ENCODE measurements around the gene LSAMP.

The LSAMP gene

DNA sequence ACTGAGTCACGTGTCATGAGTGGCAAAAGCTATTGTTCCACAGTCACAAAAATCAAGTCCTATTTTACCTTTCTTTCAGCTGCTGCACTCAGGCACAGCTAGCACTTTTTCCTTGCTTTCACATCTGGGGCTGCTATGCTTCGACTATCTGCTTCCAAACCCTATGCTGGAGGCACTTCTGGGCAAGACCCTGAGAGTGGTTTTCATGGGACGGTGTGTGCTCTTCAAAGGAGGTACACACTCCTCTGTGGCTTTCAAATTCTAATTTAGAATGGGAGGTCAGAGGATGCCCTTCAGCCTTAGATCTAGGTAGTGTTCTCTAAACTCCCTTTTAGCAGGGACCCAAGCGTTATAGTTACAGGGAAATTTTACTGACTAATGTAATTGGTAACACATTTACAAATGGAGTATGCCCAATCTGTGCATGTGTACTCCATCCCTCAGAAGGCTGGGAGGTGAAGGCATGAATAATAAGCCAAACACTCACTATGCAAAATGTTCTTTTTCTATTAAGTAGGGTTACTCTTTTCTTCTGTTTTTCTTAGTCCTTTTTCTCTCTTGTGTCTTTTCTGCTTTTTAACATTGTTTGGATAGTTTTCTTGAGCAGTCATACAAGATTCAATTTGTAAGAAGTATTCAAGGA, 188.3 kb downstream of the LSAMP start:
- ChIA-PET POLR2A (no interaction called here), CTCF (no interaction called here)
- H3K27ac ChIP-seq (ENCODE audit: extremely low read depth, low read depth, low read length), result no peak overlapping the region
- no peaks in the 10 kb centered on the region for H3K9me3 ChIP-seq (ENCODE audit: control insufficient read depth, insufficient read depth, low read depth, low read length)
- no peak overlapping the region for H3K4me3 ChIP-seq (ENCODE audit: low read depth, low read length)
- H3K36me3 ChIP-seq (ENCODE audit: control insufficient read depth in 2 of 2, insufficient read depth in 1 of 2, low read length in 2 of 2), result no peaks in the 10 kb centered on the region
- H3K4me1 ChIP-seq (ENCODE audit: control insufficient read depth, insufficient read depth, low read length), result no peaks in the 10 kb centered on the region
- no peak for TF ChIP-seq KLF9 (tag by site-specific recombination; IDR thresholded peaks at IDR 0.05; ENCODE audit: low read depth)
- no peak for TF ChIP-seq MEIS1 (CRISPR knock-in tag; IDR thresholded peaks at IDR 0.05; ENCODE audit: borderline replicate concordance)
- no peak for TF ChIP-seq SP2 (tag by site-specific recombination; IDR thresholded peaks at IDR 0.05)

DNA sequence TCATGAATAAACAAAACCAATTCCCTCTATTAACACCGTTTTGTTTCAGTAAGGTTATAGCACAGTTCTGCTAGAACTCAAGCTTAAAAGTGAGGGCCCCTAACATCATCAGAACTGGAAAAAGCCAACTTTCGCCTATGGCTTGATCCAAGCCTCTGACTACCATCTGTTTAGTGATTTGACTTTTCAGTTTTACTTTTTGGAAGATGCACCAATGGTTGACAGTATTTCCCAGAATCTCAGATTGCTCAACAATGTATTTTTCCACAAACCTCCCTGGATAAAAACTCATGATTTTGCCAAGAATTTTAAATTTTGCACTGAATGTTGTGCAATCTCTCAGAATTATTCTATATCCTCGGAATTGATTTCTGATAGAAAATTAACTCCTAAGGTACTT, 190.7 kb downstream of the LSAMP start:
- ChIA-PET POLR2A (no interaction called here), CTCF (no interaction called here)
- H3K9me3 ChIP-seq (ENCODE audit: control insufficient read depth, insufficient read depth, low read depth, low read length), result no peaks in the 10 kb centered on the region
- TF ChIP-seq, protein P1, sequence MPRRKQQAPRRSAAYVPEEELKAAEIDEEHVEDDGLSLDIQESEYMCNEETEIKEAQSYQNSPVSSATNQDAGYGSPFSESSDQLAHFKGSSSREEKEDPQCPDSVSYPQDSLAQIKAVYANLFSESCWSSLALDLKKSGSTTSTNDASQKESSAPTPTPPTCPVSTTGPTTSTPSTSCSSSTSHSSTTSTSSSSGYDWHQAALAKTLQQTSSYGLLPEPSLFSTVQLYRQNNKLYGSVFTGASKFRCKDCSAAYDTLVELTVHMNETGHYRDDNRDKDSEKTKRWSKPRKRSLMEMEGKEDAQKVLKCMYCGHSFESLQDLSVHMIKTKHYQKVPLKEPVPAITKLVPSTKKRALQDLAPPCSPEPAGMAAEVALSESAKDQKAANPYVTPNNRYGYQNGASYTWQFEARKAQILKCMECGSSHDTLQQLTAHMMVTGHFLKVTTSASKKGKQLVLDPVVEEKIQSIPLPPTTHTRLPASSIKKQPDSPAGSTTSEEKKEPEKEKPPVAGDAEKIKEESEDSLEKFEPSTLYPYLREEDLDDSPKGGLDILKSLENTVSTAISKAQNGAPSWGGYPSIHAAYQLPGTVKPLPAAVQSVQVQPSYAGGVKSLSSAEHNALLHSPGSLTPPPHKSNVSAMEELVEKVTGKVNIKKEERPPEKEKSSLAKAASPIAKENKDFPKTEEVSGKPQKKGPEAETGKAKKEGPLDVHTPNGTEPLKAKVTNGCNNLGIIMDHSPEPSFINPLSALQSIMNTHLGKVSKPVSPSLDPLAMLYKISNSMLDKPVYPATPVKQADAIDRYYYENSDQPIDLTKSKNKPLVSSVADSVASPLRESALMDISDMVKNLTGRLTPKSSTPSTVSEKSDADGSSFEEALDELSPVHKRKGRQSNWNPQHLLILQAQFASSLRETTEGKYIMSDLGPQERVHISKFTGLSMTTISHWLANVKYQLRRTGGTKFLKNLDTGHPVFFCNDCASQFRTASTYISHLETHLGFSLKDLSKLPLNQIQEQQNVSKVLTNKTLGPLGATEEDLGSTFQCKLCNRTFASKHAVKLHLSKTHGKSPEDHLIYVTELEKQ (tag by site-specific recombination; IDR thresholded peaks at IDR 0.05; ENCODE audit: borderline replicate concordance), result no peak
- TF ChIP-seq KLF1 (tag by site-specific recombination; IDR thresholded peaks at IDR 0.05), result no peak
- H3K27ac ChIP-seq (ENCODE audit: extremely low read depth, low read depth, low read length), result no peak overlapping the region
- H3K4me1 ChIP-seq (ENCODE audit: control insufficient read depth, insufficient read depth, low read length), result no peaks in the 10 kb centered on the region
- no peaks in the 10 kb centered on the region for H3K36me3 ChIP-seq (ENCODE audit: control insufficient read depth in 2 of 2, insufficient read depth in 1 of 2, low read length in 2 of 2)
- H3K4me3 ChIP-seq (ENCODE audit: low read depth, low read length), result no peak overlapping the region

DNA sequence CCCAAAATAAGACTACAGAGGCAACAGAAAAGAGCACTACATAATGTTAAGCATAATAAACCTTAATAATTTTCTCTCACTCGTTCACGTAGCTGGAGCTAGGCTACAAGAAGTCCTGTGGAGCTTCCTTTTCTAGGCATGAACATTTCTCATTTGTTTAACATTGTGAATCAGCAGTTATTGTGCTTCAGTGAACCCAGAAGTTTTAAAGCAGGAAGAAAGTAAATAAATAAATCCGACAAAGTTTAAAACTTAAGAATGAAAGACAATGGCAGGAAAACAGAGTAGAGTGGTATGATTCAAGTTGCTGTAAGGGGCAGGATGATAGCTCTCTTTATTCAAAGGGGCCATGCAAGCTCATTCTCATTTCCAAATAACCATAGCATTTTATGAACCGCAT, 191.8 kb downstream of the LSAMP start:
- POLR2A ChIA-PET, result no interaction called here
- Histone ChIP-seq H3K9me3 (ENCODE audit: control insufficient read depth, insufficient read depth, low read depth, low read length) (no peaks in the 10 kb centered on the region), H3K27ac (ENCODE audit: extremely low read depth, low read depth, low read length) (no peak overlapping the region), H3K4me3 (ENCODE audit: low read depth, low read length) (no peak overlapping the region), H3K36me3 (ENCODE audit: control insufficient read depth in 2 of 2, insufficient read depth in 1 of 2, low read length in 2 of 2) (no peaks in the 10 kb centered on the region), H3K4me1 (ENCODE audit: control insufficient read depth, insufficient read depth, low read length) (no peaks in the 10 kb centered on the region)
- CTCF ChIA-PET, result no interaction called here
- TF ChIP-seq ZNF768 (tag by site-specific recombination; IDR thresholded peaks at IDR 0.05) (no peak), ZBTB8A (tag by site-specific recombination; IDR thresholded peaks at IDR 0.05) (no peak), ZNF155 (tag by site-specific recombination; IDR thresholded peaks at IDR 0.05) (no peak), ZNF433 (tag by site-specific recombination; IDR thresholded peaks at IDR 0.05; ENCODE audit: low read depth) (no peak), ZNF23 (tag by site-specific recombination; IDR thresholded peaks at IDR 0.05; ENCODE audit: borderline replicate concordance) (no peak), ZNF248 (tag by site-specific recombination; IDR thresholded peaks at IDR 0.05) (no peak)
- TF ChIP-seq, protein P2, sequence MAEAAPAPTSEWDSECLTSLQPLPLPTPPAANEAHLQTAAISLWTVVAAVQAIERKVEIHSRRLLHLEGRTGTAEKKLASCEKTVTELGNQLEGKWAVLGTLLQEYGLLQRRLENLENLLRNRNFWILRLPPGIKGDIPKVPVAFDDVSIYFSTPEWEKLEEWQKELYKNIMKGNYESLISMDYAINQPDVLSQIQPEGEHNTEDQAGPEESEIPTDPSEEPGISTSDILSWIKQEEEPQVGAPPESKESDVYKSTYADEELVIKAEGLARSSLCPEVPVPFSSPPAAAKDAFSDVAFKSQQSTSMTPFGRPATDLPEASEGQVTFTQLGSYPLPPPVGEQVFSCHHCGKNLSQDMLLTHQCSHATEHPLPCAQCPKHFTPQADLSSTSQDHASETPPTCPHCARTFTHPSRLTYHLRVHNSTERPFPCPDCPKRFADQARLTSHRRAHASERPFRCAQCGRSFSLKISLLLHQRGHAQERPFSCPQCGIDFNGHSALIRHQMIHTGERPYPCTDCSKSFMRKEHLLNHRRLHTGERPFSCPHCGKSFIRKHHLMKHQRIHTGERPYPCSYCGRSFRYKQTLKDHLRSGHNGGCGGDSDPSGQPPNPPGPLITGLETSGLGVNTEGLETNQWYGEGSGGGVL (tag by site-specific recombination; IDR thresholded peaks at IDR 0.05), result no peak
- TF ChIP-seq, protein P3, sequence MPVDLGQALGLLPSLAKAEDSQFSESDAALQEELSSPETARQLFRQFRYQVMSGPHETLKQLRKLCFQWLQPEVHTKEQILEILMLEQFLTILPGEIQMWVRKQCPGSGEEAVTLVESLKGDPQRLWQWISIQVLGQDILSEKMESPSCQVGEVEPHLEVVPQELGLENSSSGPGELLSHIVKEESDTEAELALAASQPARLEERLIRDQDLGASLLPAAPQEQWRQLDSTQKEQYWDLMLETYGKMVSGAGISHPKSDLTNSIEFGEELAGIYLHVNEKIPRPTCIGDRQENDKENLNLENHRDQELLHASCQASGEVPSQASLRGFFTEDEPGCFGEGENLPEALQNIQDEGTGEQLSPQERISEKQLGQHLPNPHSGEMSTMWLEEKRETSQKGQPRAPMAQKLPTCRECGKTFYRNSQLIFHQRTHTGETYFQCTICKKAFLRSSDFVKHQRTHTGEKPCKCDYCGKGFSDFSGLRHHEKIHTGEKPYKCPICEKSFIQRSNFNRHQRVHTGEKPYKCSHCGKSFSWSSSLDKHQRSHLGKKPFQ (tag by site-specific recombination; IDR thresholded peaks at IDR 0.05), result no peak
- TF ChIP-seq, protein P4, sequence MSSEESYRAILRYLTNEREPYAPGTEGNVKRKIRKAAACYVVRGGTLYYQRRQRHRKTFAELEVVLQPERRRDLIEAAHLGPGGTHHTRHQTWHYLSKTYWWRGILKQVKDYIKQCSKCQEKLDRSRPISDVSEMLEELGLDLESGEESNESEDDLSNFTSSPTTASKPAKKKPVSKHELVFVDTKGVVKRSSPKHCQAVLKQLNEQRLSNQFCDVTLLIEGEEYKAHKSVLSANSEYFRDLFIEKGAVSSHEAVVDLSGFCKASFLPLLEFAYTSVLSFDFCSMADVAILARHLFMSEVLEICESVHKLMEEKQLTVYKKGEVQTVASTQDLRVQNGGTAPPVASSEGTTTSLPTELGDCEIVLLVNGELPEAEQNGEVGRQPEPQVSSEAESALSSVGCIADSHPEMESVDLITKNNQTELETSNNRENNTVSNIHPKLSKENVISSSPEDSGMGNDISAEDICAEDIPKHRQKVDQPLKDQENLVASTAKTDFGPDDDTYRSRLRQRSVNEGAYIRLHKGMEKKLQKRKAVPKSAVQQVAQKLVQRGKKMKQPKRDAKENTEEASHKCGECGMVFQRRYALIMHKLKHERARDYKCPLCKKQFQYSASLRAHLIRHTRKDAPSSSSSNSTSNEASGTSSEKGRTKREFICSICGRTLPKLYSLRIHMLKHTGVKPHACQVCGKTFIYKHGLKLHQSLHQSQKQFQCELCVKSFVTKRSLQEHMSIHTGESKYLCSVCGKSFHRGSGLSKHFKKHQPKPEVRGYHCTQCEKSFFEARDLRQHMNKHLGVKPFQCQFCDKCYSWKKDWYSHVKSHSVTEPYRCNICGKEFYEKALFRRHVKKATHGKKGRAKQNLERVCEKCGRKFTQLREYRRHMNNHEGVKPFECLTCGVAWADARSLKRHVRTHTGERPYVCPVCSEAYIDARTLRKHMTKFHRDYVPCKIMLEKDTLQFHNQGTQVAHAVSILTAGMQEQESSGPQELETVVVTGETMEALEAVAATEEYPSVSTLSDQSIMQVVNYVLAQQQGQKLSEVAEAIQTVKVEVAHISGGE (tag by site-specific recombination; conservative IDR thresholded peaks at IDR 0.05; ENCODE audit: low read depth), result no peak
- TF ChIP-seq, protein P5, sequence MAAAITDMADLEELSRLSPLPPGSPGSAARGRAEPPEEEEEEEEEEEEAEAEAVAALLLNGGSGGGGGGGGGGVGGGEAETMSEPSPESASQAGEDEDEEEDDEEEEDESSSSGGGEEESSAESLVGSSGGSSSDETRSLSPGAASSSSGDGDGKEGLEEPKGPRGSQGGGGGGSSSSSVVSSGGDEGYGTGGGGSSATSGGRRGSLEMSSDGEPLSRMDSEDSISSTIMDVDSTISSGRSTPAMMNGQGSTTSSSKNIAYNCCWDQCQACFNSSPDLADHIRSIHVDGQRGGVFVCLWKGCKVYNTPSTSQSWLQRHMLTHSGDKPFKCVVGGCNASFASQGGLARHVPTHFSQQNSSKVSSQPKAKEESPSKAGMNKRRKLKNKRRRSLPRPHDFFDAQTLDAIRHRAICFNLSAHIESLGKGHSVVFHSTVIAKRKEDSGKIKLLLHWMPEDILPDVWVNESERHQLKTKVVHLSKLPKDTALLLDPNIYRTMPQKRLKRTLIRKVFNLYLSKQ (tag by site-specific recombination; IDR thresholded peaks at IDR 0.05; ENCODE audit: borderline replicate concordance), result no peak
- TF ChIP-seq, protein P6, sequence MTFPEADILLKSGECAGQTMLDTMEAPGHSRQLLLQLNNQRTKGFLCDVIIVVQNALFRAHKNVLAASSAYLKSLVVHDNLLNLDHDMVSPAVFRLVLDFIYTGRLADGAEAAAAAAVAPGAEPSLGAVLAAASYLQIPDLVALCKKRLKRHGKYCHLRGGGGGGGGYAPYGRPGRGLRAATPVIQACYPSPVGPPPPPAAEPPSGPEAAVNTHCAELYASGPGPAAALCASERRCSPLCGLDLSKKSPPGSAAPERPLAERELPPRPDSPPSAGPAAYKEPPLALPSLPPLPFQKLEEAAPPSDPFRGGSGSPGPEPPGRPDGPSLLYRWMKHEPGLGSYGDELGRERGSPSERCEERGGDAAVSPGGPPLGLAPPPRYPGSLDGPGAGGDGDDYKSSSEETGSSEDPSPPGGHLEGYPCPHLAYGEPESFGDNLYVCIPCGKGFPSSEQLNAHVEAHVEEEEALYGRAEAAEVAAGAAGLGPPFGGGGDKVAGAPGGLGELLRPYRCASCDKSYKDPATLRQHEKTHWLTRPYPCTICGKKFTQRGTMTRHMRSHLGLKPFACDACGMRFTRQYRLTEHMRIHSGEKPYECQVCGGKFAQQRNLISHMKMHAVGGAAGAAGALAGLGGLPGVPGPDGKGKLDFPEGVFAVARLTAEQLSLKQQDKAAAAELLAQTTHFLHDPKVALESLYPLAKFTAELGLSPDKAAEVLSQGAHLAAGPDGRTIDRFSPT (tag by site-specific recombination; IDR thresholded peaks at IDR 0.05), result no peak
